ENCODE results near the gene FGG.
"Not testable (repeated sequence)": the region's sequence is repeated elsewhere in the genome, so short reads cannot be mapped to it uniquely, and the experiment has no call there.

Gene FGG

GRCh38 chr4:154597798-154598774 is 14.4 kb downstream of the FGG start:
- H3K27ac ChIP-seq (ENCODE audit: low read depth, low read length): no peak overlapping the region
- no peak overlapping the region for H3K9ac ChIP-seq (ENCODE audit: low read length)
- no peaks in the 10 kb centered on the region for H3K27me3 ChIP-seq (ENCODE audit: low read length)
- TF ChIP-seq, protein P1, sequence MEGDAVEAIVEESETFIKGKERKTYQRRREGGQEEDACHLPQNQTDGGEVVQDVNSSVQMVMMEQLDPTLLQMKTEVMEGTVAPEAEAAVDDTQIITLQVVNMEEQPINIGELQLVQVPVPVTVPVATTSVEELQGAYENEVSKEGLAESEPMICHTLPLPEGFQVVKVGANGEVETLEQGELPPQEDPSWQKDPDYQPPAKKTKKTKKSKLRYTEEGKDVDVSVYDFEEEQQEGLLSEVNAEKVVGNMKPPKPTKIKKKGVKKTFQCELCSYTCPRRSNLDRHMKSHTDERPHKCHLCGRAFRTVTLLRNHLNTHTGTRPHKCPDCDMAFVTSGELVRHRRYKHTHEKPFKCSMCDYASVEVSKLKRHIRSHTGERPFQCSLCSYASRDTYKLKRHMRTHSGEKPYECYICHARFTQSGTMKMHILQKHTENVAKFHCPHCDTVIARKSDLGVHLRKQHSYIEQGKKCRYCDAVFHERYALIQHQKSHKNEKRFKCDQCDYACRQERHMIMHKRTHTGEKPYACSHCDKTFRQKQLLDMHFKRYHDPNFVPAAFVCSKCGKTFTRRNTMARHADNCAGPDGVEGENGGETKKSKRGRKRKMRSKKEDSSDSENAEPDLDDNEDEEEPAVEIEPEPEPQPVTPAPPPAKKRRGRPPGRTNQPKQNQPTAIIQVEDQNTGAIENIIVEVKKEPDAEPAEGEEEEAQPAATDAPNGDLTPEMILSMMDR (IDR thresholded peaks at IDR 0.05; ENCODE audit: insufficient read depth, low read length, poor library complexity, severe bottlenecking): no peak
- no peak for TF ChIP-seq EZH2phosphoT487 (conservative IDR thresholded peaks at IDR 0.05; ENCODE audit: low read length)
- no peaks in the 10 kb centered on the region for H3K9me2 ChIP-seq (replicated peaks; ENCODE audit: insufficient read depth, low read length)
- no peaks in the 10 kb centered on the region for H3K9me3 ChIP-seq (ENCODE audit: insufficient read depth, low read length)
- H3K36me3 ChIP-seq (ENCODE audit: low read length): no peaks in the 10 kb centered on the region
- no peak overlapping the region for H3K4me2 ChIP-seq (ENCODE audit: low read depth, low read length, poor library complexity, severe bottlenecking)
- no peaks in the 10 kb centered on the region for H4K20me1 ChIP-seq (ENCODE audit: low read depth, low read length)
- no peaks in the 10 kb centered on the region for H3K79me2 ChIP-seq (ENCODE audit: insufficient read depth, low read length)
- no peak overlapping the region for H3K4me3 ChIP-seq (ENCODE audit: insufficient read depth, low read length, poor library complexity, severe bottlenecking)
- H2AFZ ChIP-seq (ENCODE audit: low read depth, low read length, severe bottlenecking): no peak overlapping the region
- H3F3A ChIP-seq (ENCODE audit: insufficient read depth): no peaks in the 10 kb centered on the region

DNA sequence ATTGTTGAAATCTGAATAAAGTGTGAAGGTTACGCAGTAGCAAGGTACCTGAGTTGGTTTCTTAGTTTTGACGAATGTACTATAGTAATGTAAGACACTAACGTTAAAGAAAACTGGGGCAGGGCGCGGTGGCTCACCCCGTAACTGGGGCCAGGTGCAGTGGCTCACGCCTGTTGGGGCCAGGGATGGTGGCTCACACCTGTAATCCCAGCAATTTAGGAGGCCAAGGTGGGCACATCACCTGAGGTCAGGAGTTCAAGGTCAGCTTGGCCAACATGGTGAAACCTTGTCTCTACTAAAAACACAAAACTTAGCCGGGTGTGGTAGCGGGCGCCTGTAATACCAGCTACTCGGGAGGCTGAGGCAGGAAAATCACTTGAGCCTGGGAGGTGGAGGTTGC is 15.2 kb downstream of the FGG start:
- not testable (repeated sequence) for H3K79me2 ChIP-seq (ENCODE audit: insufficient read depth, low read length); H3F3A ChIP-seq (ENCODE audit: insufficient read depth)

DNA sequence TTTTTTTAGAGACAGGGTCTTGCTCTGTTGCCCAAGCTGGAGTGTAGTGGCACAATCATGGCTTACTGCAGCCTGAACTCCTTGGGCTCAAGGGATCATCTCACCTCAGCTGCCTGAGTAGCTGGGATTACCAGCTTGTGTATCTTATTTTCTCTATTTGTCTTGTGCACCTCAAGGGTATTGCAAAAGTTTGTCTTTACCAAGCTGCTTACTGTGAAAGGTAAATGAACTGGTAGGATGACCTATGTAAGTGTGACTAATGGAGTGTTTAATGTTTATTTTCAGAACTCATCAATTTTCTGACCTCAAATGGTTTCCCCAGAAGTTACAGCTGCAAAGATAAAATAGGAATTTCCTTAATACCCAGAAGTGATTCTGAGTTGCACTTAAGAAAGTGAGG is 16.6 kb downstream of the FGG start:
- no peaks in the 10 kb centered on the region for H3F3A ChIP-seq (ENCODE audit: insufficient read depth)
- no peak overlapping the region for H2AFZ ChIP-seq (ENCODE audit: low read depth, low read length, severe bottlenecking)
- H3K9me3 ChIP-seq (ENCODE audit: insufficient read depth, low read length): no peaks in the 10 kb centered on the region
- H3K79me2 ChIP-seq (ENCODE audit: insufficient read depth, low read length): no peaks in the 10 kb centered on the region
- H3K27me3 ChIP-seq (ENCODE audit: low read length): no peaks in the 10 kb centered on the region
- H3K9me2 ChIP-seq (replicated peaks; ENCODE audit: insufficient read depth, low read length): no peaks in the 10 kb centered on the region
- TF ChIP-seq, protein P1 (IDR thresholded peaks at IDR 0.05; ENCODE audit: insufficient read depth, low read length, poor library complexity, severe bottlenecking): no peak
- no peak for TF ChIP-seq EZH2phosphoT487 (conservative IDR thresholded peaks at IDR 0.05; ENCODE audit: low read length)
- no peak overlapping the region for H3K4me2 ChIP-seq (ENCODE audit: low read depth, low read length, poor library complexity, severe bottlenecking)
- no peaks in the 10 kb centered on the region for H3K36me3 ChIP-seq (ENCODE audit: low read length)
- no peak overlapping the region for H3K9ac ChIP-seq (ENCODE audit: low read length)
- no peaks in the 10 kb centered on the region for H4K20me1 ChIP-seq (ENCODE audit: low read depth, low read length)
- no peak overlapping the region for H3K4me3 ChIP-seq (ENCODE audit: insufficient read depth, low read length, poor library complexity, severe bottlenecking)
- no peak overlapping the region for H3K27ac ChIP-seq (ENCODE audit: low read depth, low read length)

More for the DNA sequence above, 15.2 kb downstream of the FGG start:
- not testable (repeated sequence) for H3K27ac ChIP-seq (ENCODE audit: low read depth, low read length); H3K4me3 ChIP-seq (ENCODE audit: insufficient read depth, low read length, poor library complexity, severe bottlenecking); H4K20me1 ChIP-seq (ENCODE audit: low read depth, low read length); H3K4me2 ChIP-seq (ENCODE audit: low read depth, low read length, poor library complexity, severe bottlenecking); H3K9me2 ChIP-seq (replicated peaks; ENCODE audit: insufficient read depth, low read length); H3K36me3 ChIP-seq (ENCODE audit: low read length); H3K9ac ChIP-seq (ENCODE audit: low read length); H2AFZ ChIP-seq (ENCODE audit: low read depth, low read length, severe bottlenecking); H3K9me3 ChIP-seq (ENCODE audit: insufficient read depth, low read length); H3K27me3 ChIP-seq (ENCODE audit: low read length)

DNA sequence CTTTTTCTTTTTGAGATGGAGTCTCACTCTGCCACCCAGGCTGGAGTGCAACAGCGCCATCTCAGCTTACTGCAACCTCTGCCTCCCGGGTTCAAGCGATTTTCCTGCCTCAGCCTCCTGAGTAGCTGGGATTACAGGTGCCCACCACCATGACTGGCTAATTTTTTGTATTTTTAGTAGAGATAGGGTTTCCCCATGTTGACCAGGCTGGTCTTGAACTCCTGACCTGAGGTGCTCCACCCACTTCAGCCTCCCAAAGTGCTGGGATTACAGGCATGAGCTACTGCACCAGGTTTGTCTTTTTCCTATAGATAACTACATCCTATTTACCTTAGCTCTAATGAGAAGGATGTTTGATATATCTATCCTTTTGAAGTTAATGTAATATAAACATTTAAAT is 18.1 kb downstream of the FGG start:
- H2AFZ ChIP-seq (ENCODE audit: low read depth, low read length, severe bottlenecking); H3K27me3 ChIP-seq (ENCODE audit: low read length); H4K20me1 ChIP-seq (ENCODE audit: low read depth, low read length); H3F3A ChIP-seq (ENCODE audit: insufficient read depth); H3K4me2 ChIP-seq (ENCODE audit: low read depth, low read length, poor library complexity, severe bottlenecking); H3K4me3 ChIP-seq (ENCODE audit: insufficient read depth, low read length, poor library complexity, severe bottlenecking); H3K9me3 ChIP-seq (ENCODE audit: insufficient read depth, low read length); H3K27ac ChIP-seq (ENCODE audit: low read depth, low read length); H3K36me3 ChIP-seq (ENCODE audit: low read length); H3K79me2 ChIP-seq (ENCODE audit: insufficient read depth, low read length); H3K9me2 ChIP-seq (replicated peaks; ENCODE audit: insufficient read depth, low read length); H3K9ac ChIP-seq (ENCODE audit: low read length): not testable (repeated sequence)

Data from SU-DHL-6 (cell line).